Lower leg skin (tissue), 4 donors: Measurements from ENCODE around the gene NAGS. TPM values are rescaled to one million over a fixed set of nuclear protein-coding genes. Genes with fewer than 3 reads are reported as not detected.

Source experiments
- DNase-seq, 2 donors: peaks; one replicate each; pipeline ENCODE4 v3.0.0-alpha.2; 2019; ENCODE audit warnings: low spot score in 2 of 2
- H3K4me3 ChIP-seq: fragments of 200-600 bp; sonication (generic); 2 replicates; pipeline ENCODE4 v1.5.1; 2017; ENCODE audit warnings: mild to moderate bottlenecking, low read depth; ENCODE audit not compliant: poor library complexity, severe bottlenecking
- CTCF ChIP-seq, 3 donors: fragments of 450-650 bp; IDR thresholded peaks; one replicate each; pipeline ENCODE4 v1.5.1; 2016; ENCODE audit warnings: antibody characterized with exemption in 3 of 3, mild to moderate bottlenecking in 3 of 3, moderate library complexity in 2 of 3
- POLR2A ChIP-seq, 2 donors: fragments of 450-650 bp; IDR thresholded peaks; one replicate each; pipeline ENCODE4 v1.6.1; 2016 to 2017; ENCODE audit warnings: antibody characterized with exemption in 2 of 2, mild to moderate bottlenecking in 1 of 2, moderate library complexity in 1 of 2
- WGBS, 2 donors: methylation state at CpG; one replicate each; pipeline ENCODE4 v1.1.5; 2018; 5-methylcytosine and 5-hydroxymethylcytosine counted together
- intact Hi-C: fragments of 100-400 bp; cut with DNase I; formaldehyde crosslinking; loops from one replicate; pipeline ENCODE4 v1.15.0; 2023; ENCODE audit warnings: low total_unique reads
- total RNA-seq, 4 donors: library from RNA; depleted of rRNA; stranded (reverse); fragments of >200 nt; gene quantifications; one replicate each; pipeline ENCODE4 v1.1.0, GENCODE V29; 2016

NAGS gene
- total RNA-seq, 4 donors from 2014 or later, result 3.2 to 4.9 (median 3.6) TPM

- H3K4me3 ChIP-seq, result no peak overlapping the region
- TF ChIP-seq CTCF (IDR thresholded peaks at IDR 0.05) (no peak), POLR2A (IDR thresholded peaks at IDR 0.05) (no peak)
- intact Hi-C loops, result no loop called here
- 65 to 88% methylated on average over 18 to 27 of the region's 27 CpGs for WGBS, 2 donors
- DNase-seq, result no peak
These were observed 28.5 kb upstream of the NAGS start for GRCh38 chr17:43975898-43976297.

DNA sequence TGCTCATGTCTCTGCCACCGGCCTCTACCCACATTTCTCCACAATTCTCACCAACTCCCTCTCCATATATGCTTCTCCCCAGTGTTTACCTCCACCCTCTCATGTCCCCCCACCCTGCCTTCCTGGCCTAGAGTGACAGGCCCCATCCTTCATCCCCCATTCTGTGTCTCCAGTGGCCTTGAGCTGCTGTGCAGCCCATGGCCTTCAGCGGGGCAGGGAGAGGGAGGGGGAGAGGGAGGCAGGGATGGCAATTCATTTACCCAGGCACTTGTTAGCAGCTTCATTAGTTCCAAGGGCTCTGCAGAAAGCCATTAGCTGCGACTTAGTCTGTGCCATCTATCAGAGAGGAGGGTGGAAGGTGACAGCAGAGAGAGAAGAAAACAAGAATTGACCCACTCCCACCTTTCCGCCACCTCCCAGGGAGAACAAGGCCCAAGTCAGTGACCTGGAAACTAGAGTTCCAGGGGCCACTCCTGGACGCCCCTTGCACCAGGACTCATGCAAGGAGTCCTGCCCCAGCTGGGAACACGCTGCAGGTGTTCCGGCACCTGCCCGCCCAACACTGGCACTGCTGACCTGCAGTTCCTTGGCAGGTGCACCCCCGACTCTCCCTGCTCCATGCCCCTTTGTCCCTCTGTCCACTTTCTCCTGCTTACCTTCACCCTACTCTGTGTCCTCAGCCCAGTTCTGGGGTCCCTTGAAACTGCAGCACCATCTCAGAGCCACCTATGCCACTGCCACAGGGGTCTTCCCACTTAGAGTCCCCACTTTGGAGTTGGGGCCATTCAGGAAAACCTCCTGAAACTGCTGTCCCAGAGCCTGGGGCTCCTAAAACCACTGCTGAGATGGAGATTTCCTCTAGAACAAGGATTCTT lies 27.2 kb upstream of the NAGS start:
- WGBS, 2 donors, result 76 to 79% methylated on average over 9 of the region's 9 CpGs
- intact Hi-C loops, result no loop called here
- no peak for DNase-seq
- TF ChIP-seq CTCF (IDR thresholded peaks at IDR 0.05) (no peak), POLR2A (IDR thresholded peaks at IDR 0.05) (no peak)
- no peak overlapping the region for H3K4me3 ChIP-seq

DNA sequence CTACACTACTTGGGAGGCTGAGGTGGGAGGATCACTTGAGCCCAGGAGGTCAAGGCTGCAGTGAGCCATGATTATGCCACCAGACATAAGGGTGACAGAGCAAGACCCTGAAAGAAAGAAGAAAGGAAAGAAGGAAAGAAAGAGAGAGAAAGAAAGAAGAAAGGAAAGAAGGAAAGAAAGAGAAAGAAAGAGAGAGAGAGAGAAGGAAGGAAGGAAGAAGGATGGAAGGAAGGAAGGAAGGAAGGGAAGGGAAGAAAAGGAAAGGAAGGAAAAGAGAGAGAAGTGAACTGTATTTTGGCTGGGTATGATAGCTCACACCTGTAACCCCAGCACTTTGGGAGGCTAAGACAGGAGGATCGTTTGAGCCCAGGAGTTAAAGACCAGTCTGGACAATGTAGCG lies 26.3 kb upstream of the NAGS start:
- intact Hi-C loops, result no loop called here
- WGBS, 2 donors, result 82 to 86% methylated on average over 2 of the region's 2 CpGs
- no peak overlapping the region for H3K4me3 ChIP-seq
- DNase-seq, result no peak
- no peak for TF ChIP-seq POLR2A (IDR thresholded peaks at IDR 0.05)
- TF ChIP-seq CTCF (IDR thresholded peaks at IDR 0.05), result no peak

GRCh38 chr17:43979011-43979410 lies 25.4 kb upstream of the NAGS start:
- TF ChIP-seq POLR2A (IDR thresholded peaks at IDR 0.05) (no peak), CTCF (IDR thresholded peaks at IDR 0.05) (no peak)
- no peak overlapping the region for H3K4me3 ChIP-seq
- intact Hi-C loops, result no loop called here
- DNase-seq, result no peak
- 26 to 47% methylated on average over 7 of the region's 7 CpGs for WGBS, 2 donors

GRCh38 chr17:43979671-43980070 lies 24.8 kb upstream of the NAGS start:
- 86% methylated on average over 4 of the region's 4 CpGs for WGBS, 2 donors
- TF ChIP-seq CTCF (IDR thresholded peaks at IDR 0.05), result no peak
- TF ChIP-seq POLR2A (IDR thresholded peaks at IDR 0.05), result no peak
- intact Hi-C loops, result no loop called here
- no peak for DNase-seq
- H3K4me3 ChIP-seq, result no peak overlapping the region
